HG02840 (cell line): Measurements from ENCODE around the gene RAPSN.

ENCODE experiments used
- ATAC-seq: cut with Tn5 transposase; IDR thresholded peaks from one replicate; pipeline ENCODE4 v1.9.1; 2021; ENCODE audit warnings: mild to moderate bottlenecking, moderate library complexity, moderate number of reproducible peaks; ENCODE audit not compliant: unreplicated experiment, low FRiP score

Gene RAPSN

DNA sequence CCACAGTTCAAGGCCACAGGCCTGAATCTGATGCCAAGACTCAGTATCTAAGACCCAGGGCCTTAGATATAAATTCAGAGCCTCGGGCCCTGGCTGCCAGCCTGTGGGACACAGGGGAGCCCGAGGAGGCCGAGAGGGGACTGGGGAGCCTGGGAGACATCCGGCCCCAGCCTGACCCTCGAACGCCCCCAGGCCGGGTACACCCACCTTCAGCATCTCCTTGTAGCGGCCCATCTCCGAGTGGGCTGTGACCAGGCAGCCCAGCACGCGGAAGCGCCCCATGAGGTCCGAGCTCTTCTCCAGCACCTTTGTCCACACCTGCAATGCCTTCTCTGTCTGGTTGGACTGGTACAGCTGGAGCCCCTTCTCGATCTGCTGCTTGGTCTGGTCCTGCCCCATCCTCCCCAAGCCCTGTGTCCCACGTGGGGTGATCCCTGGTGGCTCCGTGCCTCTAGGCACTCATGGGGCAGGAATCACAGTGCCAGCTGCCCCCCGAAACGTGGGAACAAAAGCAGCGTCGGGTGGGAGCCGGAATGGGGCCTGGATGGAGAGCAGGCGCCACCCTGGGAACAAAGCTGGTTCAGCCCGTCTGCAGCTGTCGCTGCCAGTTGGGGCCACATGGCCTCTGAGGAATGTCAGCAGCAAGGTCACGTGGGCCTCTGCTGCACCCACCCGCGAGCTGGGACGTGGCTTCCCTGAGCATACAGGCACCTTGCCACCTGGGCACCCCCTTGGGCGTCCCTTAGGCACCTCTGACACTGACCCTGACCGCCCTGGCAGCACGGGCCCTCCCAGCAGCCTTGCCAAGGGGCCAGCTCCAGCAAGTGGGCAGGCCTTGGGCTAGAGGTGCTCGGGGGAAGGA, at the start of gene RAPSN:
TSS of gene RAPSN (minus strand) at position 571 of the 862 bp plus-strand sequence. CDS start at position 399, 172 bp downstream.
- no peak for ATAC-seq

DNA sequence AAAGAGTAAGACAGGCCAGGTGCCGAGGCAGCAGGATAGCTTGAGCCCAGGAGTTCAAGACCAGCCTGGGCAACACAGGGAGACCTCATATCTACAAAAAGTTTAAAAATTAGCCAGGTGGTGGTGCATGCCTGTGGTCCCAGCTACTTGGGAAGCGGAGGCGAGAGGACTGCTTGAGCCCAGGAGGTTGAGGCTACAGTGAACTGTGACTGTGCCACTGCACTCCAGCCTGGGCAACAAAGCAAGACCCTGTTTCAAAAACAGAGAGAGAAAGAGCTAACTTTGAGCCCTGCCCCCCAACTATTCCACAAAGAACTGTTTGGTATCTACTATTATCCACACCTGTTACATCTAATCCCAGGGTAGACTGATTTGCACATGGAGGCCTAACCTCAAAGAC, 49.2 kb upstream of the RAPSN start:
- ATAC-seq = no peak

DNA sequence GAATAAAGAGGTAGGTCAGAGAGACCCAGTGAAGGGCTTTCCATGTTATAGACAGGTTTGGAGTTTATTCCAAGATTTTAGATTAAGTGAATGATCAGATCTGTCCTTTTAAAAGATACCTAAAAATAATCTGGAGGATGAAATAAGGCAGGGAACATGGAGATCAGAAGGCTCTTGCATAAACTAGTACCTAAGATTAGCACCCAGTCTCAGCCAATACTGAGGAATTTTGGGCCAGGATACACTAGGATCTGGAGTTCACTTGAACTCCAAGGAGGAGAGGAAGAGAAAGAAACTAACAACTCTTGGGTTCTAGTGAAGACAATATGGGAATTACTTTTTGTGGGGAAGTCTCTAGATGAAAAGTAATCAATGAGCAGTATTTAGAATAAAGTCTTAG, 47.9 kb upstream of the RAPSN start:
- ATAC-seq = no peak

DNA sequence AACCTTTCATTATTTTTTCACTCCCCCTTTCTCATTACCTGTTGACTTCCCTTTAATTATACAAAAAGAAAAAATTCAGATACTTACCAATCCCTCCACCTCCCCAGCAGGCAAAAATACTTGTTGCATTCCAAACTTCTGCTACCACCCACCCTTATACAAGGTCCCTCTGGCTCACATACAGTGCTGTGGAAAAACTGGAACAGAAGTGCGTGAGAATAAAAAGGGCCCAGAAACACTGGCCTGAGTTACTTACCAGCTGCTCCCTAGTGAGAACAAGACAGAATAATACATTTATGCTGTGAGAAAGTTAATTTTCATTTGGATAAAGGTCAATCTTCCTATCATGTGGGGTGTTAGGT, 46.9 kb upstream of the RAPSN start:
- ATAC-seq = no peak

DNA sequence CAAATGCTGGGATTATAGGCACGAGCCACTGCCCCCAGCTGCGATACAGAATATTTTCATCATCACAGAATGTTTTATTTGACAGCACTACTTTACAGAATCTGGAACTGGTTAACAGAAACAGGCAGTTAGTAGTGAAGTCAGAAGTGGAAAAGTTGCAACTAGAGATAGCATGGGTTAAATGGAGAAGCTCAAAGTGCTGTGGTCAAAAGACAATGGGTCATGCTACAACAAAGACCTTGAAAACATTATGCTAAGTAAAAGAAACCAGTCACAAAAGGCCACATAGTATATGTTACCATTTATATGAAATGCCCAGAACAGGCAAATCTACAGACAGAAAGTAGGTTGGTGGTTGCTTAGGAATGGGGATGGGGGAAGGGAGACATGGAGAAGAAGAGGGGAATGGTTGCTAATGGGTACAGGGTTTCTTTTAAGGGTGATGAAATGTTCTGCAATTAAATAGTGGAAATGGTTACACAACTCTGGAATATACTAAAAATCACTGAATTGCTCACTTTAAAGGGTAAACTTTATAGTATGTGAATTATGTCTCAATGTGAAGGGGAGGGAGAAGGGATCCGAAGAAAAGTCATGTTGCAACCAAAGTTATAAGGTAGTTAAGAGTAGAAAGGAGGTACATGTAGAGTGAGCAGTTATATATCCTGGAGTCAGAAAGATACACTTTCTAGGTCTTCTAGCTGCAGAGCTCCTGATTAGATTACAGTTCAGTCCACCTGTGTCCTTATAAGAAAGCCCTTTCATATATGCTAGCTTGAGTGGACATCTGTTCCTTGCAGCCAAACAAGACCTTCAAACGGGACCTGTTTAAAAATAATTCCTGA, 46.3 kb upstream of the RAPSN start:
- no peak for ATAC-seq

DNA sequence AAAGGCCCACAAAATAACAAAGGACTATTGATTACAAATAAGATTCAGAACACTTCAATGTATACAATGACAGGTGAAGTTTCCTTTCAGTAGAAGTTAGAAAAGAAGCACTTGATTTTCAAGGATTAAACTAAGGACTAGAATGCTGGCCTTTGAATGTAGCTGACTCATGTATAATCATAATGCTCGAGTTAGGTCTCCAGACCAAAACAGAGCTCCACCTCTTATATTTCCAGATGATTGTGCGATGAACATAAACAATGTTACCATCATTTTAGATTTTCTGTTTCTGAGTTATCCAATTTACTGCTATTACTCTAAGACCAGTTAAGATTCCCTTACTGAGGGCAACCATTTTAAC, 40.4 kb upstream of the RAPSN start:
- ATAC-seq = no peak

DNA sequence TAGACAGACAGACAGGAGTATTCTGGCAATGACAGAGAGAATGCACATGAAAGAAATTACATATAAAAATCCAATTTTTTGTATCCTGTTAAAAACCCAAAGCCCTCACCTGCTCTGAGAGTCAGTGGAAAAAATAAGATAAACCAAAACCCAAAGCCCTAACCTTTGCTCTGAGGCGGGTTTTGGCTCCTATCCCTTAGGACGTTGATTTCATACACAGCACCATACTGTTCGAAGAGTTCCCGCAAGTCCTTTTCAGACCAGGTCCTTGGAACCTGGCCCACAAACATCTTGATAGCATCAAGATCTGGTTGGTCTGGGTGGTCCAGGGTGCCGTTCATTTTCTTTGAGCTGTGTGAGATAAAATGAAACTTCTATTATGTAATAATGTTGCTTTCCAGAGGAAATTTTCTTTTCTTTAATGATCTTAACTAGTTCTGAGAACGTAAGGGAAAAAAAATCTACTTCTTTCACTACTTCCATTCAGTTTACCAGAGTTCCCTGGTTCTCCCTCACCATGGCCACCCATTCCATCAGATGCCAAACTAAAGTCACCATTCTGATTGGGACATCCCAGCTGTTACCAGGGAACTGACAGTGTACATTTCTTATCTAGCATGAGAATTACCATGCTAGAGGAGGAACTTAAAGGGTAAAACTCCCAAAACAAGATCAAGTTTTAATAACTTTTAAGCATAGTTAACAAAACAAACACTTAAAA, 39.9 kb upstream of the RAPSN start:
- ATAC-seq = no peak

DNA sequence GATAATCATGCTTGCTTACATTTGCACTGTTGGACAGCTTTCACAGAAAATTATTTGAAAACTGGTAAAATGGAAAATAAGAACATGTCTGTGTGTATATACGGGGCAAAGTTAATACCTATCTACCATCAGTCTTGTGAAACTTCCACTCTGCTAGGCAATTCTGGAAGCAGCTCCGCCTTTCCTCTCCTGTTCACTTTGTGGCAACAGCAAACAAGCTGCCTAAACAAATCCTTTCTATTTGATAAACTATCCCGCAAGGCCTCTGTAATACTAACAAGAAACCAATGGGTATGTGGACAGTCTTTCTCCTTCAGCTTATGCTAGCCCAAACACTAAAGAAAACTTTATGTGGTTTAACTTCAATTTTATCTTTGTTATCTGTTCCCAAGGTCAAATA, 39.2 kb upstream of the RAPSN start:
- ATAC-seq = no peak

DNA sequence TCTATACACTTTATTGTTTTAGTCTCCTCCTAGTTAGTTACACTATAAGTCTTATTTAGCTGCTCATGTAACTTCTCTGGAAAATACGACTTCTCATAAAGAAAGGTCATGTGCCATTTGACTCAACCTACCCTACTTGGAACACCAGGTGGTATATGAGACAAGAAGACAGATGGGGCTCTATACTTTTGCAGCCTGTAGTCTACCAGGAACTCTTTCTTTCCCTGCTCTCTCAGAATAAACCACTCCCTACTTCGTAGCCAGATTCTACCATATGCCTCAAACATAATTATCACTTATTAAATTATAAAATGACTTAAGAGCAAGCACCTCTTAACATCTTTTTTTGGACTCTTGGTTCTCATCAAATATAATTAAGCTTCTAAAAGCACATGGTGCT, 38.5 kb upstream of the RAPSN start:
- ATAC-seq = no peak

DNA sequence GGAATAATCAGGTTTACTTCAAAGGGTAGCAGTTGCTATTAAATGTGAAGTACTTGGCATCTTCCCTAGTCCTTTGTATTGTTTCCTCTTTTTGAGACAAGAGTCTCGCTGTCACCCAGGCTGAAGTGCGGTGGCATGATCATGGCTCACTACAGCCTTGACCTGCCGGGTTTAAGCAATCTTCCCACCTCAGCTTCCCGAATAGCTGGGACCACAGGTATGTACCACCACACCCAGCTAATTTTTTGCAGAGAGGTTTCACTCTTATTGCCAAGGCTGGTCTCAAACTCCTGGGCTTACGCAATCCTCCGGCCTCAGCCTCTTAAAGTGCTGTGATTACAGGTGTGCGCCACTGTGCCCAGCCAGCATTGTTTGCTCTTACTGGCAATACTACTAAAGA, 36.2 kb upstream of the RAPSN start:
- no peak for ATAC-seq

DNA sequence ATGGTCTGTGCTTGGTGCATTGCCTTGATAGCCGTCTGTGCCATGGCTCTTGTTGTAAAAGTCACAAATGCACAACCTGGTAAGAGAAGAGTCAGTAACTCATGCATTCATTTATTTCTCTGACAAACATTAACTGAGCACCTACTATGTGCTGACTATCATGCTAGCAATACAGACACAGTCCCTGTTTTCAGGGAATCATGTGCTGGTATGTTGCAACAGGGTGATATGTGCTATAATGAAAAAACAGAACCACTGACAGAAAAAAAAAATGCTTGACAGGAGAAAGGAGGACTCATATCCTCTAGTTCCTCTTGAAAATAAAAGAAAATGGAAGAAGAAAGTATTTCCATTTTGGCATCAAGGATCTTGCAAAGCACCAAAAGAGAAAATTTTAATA, 34.5 kb upstream of the RAPSN start:
- no peak for ATAC-seq

DNA sequence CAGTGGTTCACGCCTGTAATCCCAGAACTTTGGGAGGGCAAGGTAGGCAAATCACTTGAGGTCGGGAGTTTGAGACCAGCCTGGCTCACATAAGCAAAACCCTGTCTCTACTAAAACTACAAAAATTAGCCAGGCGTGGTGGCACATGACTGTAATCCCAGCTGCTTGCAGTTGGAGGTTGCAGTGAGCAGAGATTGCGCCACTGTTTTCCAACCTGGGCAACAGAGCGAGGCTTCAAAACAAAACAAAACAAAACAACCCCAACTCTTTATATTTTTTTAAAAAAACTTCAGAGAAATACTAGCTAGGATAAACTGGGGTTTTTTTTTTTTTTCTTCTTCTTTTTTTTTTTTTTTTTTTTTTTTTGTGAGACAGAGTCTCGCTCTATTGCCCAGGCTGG, 31.8 kb upstream of the RAPSN start:
- ATAC-seq = no peak

DNA sequence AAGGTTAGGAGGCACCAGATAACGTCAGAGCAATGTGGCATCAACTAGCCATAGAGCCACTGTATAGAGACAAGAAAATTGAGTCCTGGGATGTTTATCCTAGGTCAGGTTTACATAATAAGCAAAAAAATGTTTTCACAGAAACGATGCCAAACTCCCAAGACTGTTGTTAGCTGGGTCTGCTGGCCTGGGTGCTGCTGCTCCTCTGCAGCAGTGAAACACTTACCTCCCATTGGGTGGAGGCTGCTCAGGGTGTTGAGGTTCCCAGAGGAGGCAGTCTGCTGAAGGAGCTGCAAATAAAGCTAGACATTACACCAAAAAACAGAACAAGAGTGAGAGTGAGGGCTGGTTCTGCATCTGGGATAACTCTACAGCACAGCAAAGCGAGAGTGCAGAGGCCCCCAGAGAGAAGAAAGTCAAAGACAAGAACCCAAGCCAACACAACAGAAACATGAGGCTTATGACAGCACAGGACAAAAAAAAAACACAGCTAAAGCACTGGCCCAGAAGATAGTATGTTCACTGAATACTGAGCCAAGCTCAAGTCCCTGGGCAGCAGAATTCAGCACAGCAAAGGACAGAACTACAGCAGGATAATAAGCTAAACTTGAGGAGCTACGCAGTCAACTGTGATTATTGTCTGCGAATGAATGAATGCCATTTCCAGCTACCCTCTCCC, 29.9 kb upstream of the RAPSN start:
- ATAC-seq = no peak

DNA sequence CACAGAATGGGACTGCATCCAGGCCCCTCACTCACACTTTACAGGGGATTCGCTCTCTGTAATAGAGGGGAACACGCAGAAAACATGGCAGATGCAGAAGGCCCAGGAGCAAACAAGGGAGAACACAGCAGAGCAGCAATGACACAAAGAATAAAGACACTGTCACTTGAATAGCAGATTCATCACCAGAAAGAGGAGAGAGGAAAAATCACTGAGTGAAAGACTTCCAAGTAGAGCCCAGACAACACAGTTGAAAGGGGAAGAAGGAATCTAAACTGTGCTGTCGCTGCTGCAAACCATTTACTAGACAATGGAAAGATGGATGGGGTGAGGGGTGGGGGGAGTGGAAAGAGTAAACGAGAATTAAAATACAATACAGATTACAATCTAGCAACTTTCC, 28.8 kb upstream of the RAPSN start:
- no peak for ATAC-seq

DNA sequence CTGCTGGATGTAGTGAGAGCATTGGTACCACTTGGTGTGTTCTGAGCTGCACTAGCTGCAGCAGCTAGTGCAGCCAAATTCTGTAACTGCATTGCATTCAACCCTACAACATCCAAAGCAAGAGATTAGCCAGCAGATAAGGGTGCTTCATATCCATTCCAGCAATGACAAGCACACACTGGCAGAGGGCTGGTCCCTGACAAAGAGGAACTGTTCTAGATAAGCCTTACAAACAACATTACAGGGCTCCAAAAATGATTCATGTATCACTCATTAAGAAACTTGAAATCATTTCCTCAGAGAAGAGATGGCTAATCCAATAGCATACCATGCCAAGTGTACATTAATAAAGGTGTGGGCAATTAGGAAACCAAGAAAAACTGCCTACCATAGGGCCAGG, 28.4 kb upstream of the RAPSN start:
- no peak for ATAC-seq

DNA sequence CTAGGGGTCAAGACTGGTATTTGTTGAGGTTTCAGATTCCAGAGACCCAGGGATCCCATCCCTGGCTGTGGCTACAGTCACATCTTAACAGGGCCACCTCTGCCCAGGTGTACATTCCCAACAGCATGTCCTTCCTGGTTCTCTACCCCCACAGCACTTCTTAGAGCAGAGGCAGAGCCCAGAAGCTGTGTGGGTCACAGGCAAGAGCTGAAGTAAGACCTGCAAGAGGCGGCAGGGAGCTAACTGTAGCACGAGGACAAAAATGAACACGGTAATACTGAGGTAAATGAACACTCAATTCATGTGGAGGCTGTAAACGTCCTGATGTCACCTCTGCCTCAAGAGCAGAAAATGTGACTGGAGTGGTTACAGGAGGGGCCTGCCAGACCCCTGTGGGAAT, 21.7 kb upstream of the RAPSN start:
- no peak for ATAC-seq

DNA sequence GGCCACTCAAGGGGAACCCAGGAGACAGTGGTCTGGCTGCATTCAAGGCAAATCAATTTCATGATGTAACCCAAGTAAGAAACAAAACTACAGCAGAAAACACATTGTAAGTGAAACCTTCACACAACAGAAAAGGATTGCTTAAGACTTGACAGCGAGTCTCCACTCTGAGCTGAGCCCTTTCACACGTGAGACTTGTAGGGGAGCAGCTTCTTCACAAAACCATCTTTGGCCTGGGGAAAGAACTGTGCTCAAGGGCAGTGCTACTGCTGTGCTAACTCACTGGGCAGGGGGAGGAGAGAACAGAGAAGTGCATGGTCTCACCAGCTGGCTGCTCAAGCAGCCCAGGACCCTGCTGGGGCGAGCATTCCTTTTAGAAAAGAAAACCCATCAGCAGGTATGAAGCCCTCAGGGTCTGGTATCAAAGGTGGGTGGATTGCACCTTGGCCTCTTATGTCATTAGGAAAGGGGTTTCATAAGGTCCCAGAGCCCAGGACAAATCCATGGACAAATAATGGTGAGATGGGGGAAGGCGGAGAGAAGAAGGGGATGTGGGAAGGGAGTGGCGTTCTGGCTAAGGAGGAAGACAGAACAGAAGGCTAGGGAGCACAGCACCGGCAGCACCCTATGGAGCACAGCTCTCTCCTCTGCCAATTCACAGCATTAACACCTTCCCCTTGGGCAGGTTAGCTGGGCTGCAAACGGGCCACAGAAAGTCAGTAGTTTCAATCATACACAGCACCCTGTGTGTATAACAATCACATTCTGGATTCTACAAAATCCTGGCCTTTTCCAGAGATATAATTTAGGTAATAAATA, 20.6 kb upstream of the RAPSN start:
- no peak for ATAC-seq

DNA sequence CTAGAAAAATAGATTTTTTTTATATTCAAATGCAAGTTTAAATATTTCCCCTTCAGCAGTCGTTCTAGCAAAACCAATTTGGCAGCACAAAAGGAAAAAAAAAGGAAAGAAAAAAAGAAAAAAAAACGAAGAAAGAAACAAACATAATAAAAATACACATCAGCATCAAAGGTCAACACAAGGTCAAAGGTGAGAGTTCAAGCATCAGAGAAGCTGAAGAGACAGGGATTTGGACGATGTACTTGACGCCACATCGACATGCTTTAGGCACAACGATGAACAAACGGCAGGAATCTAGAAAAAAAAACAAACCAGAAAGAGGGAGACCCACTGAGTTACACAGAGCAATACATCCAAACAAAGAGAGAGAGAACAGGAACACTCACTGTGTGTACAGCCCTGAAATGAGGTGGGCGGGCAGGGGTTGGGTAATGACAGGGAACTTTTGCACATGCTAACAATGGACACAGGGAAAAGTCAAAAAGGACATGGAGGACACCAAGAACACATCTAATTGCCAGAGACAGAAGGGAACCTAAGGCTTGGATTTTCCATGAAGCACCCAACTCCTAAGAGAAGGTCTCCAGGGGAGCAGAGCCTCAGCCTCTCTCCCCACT, 19.8 kb upstream of the RAPSN start:
- no peak for ATAC-seq

DNA sequence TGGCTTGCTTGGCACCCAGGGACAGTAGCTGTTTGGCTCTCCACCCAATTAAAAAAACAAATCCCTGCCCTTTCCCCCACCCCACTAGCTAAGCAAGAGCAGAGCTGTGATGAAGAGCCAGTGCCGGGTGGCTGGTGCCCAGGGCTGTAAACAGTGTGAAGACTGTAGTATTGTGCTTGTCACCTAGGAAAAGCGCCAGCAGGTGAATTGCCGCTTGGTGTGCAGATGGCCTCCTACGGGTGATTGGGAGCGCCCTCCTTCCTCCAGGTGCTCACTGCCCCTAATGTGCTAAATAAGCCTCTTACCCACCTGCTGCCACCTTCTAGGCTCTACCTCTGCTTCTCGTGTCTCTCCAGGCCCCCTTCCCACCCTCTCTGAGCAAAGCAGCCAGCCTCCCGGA, 18.4 kb upstream of the RAPSN start:
- no peak for ATAC-seq
